Measurements from ENCODE around the gene RNF220.
"Not testable (repeated sequence)": the region's sequence is repeated elsewhere in the genome, so short reads cannot be mapped to it uniquely, and the experiment has no call there.

Gene RNF220

DNA sequence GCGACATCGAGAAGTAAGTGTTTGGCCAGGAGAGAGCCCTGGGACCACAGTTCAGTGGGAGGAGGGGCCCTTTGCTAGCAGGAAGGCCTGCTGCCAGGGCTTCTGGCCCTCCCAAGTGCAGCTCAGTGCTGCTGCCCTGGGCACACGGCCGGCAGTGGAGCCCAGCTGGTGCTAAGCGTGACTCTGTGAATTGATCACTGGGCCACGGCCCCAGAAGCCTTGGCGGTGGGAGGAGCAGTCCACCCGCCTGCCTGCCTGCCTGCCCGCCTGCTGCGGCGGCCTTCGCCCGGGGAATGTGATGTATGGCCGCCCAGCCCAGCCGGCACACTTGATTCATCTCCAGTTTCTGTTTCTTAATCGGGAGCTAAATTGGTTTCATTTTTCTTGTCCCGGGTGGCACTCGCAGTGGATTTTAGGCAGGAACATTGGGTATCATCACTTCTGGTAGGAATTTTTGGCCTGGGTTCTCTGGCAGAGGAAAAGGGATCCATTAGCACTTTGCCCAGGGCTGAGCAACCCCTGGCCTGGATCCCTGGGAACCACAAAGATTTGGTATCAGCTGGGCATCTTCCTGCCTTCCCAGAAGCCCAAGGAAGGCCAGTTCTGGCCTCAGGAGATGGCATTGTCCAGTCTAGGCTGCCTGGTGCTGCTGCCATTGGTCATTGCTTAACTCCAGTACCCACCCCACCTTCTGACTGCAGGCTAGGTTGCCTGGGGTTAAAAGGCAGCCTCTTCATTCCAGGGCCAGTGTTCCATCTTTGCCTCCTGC is 240.6 kb downstream of the RNF220 start:
- FAIRE-seq: no peak

DNA sequence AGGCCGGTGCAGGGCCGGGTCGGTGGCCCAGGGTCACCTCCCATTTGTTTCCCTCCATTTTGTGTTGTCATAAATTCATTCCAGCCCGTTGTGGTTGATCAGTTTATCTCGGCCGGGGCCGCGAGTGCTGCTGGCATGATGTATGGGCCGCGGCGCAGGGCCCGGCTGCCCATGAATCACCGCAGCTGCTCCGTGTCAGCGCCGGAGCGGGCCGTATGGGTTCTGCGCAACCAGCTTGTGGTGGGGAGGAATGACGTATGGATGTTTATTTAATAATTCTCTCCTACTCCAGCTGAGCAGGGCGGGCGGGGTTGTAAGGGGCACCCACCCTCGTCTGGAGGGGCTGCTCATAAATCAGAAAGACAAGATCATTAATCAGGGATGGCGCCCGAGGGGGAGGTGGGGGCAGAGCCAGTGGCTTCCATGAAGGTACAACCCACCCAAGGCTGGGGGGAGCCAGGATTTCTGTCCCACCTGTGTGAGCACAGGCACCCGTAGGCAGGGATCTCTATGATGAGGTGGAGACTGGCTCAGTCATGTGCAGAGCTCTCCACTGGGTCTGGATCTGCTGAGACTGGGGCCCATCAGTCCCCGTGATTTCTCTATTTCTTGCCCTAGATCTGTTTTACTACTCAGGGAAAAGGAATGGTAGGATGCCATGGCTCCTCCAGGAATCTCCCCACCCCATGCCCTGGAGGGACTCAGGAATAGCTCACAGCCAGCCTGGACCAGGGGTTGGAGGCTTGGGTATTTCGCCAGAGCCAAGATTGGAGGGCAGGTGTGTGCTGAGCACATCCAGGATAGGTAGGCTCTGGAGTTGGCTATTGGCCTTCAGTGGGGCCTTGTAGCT is 241.4 kb downstream of the RNF220 start:
- FAIRE-seq (no peak), DNase-seq (ENCODE audit: insufficient read length, low spot score) (no peak)

More for the DNA sequence above, 240.6 kb downstream of the RNF220 start:
- DNase-seq (ENCODE audit: insufficient read length, low spot score): no peak

DNA sequence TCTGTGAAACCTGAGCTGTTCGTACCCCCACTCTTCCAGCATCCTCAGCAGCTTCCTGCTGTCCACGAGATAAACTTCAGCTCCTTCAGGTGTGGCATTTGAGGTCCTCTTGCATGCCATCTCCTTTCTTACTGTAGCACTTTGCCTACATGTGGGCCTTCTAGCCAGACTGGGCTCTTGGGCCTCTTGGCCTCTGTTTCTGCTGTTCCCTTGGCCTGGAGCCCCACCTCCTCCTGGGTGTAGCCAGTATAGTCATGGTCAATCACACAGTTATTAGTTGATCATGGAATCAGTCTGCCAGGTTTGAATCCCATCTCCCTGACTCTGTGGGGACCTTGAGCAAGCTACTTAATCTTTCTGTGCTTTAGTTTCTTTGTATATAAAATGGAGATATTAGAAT is 242.8 kb downstream of the RNF220 start:
- no peak for FAIRE-seq

DNA sequence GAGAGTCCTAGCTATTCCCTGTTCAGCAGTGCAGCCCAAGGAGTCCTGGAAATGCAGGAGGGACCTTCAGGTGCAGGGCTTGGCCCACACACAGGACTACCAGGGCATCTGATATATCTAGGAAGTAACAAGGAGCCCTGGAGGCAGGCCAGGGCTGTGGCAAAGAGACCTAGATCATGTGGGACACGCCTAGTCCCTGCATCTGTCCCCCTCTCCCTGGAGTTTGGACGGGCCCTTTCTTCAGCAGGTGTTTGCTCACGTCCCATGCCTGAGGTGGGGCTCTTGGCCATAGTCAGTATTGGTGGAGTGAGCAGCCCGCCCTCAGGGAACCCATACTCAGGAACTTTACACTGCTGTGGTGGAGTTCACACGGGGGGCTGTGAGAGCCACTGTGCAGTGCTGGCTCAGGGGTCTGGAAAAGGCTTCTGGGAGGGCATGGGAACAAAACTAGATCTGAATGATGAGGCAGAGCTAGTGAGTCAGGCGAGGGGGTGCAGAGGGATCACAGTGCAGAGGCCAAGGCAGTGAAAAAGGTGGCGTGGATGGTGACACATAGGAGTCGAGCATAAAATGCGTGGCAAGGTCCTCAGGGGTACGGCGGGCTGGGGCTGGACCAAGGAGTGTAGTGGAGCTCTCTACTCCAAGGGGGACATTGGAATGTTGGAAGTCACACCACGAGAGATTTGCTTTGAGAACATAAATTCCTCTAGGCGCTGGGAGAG is 243.6 kb downstream of the RNF220 start:
- DNase-seq (ENCODE audit: insufficient read length, low spot score): no peak
- no peak for FAIRE-seq

More for the DNA sequence above, 242.8 kb downstream of the RNF220 start:
- DNase-seq (ENCODE audit: insufficient read length, low spot score): no peak

DNA sequence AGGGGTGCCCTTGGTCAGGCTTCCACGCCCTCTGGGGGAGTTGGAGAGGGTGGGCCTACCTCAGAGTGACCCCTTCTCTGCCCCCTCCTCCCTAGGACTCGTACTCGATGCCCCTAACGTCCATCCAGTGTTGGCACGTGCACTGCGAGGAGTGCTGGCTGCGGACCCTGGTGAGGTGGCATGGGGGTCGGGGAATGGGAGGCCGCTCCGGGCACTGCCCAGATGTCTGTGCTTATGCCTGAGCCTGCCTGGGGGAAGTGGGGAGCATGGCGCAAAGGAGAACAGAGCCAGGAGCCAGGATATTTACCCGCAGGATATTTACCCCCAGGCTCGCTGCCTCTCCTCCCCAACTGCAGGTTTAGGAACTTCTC is 244.7 kb downstream of the RNF220 start:
- DNase-seq (ENCODE audit: insufficient read length, low spot score) (no peak), FAIRE-seq (no peak)

DNA sequence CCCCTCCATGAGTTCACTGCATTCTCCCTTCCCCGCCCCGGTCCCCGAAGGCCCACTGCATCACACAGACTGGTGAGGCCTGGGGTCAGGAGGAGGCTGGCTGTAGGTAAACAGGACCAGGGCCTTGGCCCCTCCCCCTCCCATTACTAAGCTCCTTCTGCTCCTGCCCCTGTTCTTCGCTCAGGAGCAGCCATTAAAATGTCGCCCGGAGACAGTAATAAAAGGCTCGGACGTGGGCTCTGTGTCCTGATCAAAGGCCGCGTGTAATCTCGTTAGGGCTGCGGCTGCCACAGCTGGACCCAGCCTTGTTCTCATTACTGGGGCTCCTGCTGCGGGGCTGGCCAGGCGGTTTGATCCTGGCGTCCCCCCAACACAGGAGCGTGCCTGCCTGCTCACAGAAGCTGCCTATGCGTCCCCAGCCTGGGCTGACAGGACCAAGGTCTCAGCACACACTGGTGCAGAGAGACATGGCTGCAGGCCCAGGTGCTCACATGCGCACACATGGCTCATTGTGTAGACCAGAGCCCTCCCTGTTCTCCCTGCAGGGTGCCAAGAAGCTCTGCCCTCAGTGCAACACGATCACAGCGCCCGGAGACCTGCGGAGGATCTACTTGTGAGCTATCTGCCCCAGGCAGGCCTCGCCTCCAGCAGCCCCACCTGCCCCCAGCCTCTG is 245.2 kb downstream of the RNF220 start:
- FAIRE-seq (no peak), DNase-seq (ENCODE audit: insufficient read length, low spot score) (no peak)

DNA sequence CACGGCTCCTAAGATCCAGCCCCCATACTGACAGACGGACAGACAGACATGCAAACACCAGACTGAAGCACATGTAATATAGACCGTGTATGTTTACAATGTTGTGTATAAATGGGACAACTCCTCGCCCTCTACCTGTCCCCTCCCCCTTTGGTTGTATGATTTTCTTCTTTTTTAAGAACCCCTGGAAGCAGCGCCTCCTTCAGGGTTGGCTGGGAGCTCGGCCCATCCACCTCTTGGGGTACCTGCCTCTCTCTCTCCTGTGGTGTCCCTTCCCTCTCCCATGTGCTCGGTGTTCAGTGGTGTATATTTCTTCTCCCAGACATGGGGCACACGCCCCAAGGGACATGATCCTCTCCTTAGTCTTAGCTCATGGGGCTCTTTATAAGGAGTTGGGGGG is 246.0 kb downstream of the RNF220 start:
- FAIRE-seq (no peak), DNase-seq (ENCODE audit: insufficient read length, low spot score) (no peak)

DNA sequence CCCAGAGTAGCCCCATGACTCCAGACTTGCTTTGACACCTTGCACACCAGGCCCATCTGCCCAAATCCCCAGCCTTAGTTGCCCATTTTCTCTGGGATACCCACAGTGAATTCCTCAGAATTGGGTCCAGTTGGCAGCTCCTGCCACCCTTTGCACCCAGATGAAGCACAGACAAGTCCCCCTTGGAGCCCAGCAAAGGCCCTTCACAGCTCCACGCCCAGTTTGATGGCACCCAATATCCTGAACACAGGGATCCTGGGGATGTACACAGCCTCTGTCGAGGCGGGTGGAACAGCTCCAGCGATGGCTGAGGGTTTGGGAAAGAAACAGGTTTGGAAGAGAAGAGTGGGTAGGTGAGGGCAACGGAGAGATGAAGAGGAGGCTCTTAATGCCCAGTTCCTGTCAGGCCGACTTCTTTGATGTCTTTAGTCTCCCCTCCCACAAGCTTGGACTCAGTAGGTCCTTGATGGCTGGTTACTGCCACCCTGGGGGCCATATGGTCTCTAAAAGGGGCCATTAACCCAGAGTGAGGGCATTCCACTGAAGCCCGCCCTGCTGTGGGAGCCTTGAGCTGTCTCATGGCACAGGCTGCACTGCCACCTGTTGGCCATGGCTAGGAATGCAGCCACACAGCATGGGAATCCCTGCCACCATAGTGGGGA is 247.5 kb downstream of the RNF220 start:
- DNase-seq (ENCODE audit: insufficient read length, low spot score) (peak; percentile 75), FAIRE-seq (peak; percentile 86)

DNA sequence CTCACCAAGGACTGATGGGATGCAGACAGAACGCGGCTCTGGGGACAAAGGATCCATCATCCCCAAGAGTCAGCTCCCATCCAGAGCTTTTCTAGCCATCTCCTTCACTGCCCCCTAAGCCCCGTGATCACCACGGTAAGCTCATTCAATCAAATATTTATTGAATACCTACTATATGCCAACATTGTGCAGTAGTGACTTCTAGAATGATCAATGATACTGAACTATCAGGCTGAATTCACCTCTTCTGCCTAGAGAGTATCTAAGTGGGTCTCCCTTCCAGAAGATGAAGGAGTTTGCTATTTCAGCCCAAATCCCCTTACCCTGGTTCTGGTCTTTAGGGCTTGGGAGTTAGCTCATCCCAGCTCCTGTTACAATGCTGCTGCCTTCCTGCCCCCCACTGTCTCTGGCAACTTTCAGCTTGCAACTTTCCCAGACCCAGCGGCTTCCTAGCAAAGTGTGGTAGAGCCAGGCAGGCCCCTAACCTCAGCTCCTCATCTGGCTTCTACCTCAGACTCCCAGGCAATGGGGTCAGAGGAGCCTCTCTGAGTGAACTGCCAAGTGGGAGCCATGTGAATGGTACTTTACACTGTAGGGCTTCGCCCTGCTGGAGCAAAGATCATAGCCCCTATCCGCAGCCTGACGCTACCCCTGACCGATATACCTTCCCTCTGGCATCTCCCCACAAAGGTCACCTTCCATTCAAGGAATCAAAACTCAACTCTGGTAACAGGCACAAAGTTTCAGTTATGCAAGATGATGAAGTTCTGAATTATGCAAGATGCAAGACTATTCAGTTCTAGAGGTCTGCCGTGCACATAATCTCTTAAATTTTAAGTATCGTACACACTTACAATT is 248.3 kb downstream of the RNF220 start:
- DNase-seq (ENCODE audit: insufficient read length, low spot score) (no peak), FAIRE-seq (no peak)

DNA sequence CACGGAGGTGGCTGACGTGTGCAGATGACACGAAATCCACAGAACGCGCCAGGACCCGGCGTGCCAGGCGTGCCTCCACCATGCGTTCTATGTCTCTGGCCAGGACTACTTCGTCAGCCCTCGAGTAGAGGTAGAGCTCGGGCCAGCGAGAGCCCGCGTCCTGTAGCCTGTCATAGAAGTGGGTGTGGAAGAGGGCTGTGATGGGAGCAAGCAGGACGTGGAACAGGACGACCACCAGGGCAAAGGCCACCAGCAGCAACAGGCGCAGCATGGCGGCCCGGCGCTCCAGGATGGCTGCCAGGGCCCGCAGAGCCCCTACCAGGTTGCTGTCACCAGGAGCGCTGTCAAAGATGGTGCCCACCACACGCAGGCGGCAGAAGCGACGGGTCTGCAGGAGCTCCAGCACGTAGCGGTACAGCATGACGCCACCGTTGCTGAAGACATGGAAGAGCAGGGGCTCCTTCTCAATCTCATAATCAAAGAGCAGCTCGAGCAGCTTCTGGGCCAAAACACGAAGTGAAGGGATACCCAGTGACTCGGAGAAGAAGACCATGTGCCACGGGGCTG is 249.6 kb downstream of the RNF220 start:
- FAIRE-seq: no peak

DNA sequence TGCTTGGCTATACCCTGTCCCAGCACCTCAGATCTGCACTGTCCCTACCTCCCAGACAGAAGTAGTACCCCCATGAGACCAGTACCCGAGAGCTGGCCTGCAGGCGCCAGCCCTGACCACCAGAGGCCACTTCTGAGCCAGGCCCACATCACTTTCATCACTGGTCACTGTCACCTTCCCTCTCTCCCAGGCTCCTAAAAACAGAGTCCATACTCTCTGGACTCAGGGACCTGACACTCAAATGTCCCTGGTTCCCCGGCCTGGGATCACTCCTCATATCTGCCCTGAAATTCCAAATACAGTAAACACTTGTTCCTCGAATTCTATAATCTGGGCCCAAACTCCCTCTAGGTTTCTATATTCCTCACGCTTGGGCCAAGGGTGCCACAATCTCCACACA is 250.6 kb downstream of the RNF220 start:
- no peak for FAIRE-seq
- no peak for DNase-seq (ENCODE audit: insufficient read length, low spot score)

More for the DNA sequence above, 249.6 kb downstream of the RNF220 start:
- DNase-seq (ENCODE audit: insufficient read length, low spot score): no peak

DNA sequence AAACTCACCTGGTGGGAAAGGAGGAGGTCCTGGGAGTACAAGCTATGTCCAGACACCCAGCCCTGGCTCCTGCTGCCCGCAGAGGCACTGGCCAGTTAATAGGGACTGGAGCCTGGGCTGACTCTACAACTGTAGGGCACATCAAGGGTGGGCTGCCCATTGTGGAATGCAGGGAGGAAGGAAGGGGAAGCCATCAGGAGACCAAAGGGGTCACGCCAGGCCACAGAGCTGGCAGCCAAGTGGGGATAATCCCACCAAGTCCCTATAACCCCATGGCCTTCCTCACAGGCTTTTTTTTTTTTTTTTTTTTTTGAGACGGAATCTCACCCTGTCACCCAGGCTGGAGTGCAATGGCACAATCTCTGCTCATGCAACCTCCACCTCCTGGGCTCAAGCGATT is 254.5 kb downstream of the RNF220 start:
- FAIRE-seq: no peak
- DNase-seq (ENCODE audit: insufficient read length, low spot score): no peak

DNA sequence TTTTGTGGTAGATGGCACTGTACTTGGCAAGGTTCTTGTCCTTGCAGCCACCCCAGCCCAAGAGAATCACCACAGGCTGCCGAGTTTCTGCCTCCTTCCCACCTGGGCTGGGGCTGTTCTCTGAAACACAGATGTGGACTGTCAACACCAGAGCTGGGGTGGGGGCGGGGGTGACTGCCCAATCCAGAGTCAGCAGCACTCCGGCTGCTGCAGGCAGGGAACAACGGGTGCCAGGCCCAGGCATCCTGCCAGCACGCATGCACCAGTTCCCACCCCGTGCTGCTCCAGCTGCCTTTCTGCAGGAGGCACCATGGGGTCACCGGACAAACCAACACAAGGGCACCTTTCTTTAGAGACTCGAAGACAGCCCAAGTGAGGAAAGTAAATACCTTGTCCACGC is 255.1 kb downstream of the RNF220 start:
- no peak for FAIRE-seq
- DNase-seq (ENCODE audit: insufficient read length, low spot score): no peak

DNA sequence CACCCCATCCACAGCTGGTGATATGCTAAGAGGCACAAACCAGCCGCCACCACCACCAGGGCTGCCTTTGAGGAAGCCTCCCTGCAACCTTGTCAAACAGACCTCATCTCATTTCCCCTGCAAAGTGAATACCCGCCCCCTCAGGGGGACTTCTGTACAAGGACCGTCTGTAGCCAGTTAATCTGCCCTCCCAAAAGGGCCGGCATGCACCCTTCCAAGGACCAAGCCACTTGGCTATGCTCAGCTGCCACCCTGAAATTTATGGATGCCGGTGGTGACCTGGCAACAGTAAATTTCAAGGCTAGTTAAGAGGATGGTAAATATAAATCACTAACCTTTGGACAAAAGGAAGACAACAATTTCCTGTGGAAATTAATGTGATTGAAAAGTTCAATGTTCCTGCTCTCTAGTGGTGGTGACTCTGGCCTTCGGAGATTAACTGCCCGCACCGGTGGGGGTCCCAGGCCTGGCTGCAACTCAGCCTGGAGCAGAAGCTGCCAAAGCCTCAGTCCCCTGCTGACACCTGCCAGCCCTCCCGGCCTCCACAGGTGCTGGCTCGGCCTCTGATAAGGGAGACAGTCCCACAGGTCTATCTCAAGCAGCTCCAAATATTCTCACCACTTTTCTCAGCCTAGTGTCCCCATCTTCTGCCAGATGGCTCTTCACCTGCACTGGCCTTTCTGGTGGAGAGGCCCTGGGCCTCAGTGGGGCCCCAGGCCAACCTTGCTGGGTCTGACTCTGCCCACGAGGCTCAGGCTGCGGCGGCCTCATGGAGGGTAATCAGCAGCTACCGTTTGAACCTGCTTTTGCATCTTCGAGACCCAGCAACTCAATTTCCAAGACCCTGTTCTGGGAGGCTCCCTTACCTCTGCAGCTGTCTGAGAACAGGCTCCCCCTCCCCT is 257.0 kb downstream of the RNF220 start:
- no peak for FAIRE-seq
- DNase-seq (ENCODE audit: insufficient read length, low spot score): no peak

DNA sequence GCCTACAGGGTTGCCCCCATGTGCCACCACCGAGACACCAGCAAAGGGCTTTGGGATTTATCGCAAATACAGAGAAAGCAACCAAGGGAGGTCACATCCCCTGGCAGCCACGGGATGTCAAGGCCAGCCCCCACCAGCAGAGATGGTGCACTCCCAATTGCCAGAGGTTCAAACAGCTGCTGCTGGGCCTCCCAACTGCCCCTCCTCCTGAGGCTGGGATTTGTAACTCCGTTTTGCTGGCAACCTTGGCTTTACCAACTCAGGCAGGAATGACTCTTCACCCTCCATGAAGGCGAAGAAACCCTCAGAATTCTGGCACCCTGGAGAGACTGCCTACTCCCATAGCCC is 257.6 kb downstream of the RNF220 start:
- no peak for FAIRE-seq
- DNase-seq (ENCODE audit: insufficient read length, low spot score): no peak

DNA sequence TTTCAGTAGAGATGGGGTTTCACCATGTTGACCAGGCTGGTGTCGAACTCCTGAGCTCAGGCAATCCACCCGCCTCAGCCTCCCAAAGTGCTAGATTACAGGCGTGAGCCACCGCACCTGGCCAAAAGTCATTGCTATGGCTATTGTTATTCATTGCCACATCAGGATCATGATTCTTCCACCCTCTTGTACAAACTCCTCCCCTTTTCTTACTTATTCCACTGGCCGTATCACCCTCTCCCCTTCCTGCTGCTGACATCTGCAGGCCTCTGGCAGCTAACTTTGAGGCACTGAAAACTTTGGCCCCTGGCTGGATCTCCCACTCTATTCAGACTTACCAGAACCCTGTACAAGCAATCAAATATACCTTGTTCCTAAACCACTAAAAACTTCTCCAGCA is 258.4 kb downstream of the RNF220 start:
- FAIRE-seq: no peak
- no peak for DNase-seq (ENCODE audit: insufficient read length, low spot score)

DNA sequence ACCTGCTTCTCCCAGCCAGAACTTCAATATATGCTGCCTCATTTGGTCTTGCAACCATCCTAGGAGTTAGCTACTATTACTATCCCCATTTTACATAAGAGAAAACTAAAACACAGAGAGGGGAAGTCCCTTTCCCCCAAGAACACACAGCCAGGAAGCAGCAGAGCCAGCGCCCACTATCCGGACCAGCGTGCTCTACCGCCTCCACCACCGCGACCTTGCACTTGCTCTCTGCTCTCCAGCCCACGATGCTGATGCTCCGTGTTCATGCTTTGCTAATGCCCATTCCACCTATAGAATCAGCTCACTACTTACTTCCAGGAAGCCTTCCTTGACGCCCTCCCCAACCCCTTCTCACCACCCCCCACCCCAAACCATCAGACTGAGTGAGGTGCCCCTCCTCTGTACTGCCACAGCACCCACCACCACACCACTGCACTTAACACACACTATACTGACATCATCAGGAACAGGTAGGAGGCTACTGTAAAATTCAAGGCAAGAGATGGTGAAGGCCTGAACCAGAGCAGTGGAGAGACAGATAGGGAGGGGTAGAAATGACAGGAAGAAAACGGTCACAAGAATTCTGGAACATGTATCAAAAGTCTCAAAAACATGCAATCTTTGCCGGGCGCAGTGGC is 259.8 kb downstream of the RNF220 start:
- no peak for DNase-seq (ENCODE audit: insufficient read length, low spot score)
- FAIRE-seq: no peak

DNA sequence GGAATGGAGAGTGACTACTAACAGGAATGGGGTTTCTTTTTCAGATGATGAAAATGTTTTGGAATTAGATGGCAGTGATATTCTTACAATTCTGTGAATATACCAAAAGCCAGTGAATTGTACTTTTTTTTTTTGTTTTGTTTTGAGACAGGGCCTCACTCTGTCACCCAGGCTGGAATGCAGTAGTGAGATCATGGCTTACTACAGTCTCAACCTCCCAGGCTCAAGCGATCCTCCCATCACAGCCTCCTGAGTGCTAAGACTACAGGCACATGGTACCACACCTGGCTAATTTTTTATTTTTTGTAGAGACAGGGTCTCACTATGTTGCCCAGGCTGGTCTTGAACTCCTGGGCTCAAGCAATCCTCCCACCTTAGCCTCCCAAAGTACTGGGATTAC is 261.7 kb downstream of the RNF220 start:
- not testable (repeated sequence) for DNase-seq (ENCODE audit: insufficient read length, low spot score); FAIRE-seq
